C4-2B (cell line): ENCODE data around the gene DLG2.

Source experiments
- CTCF ChIP-seq: fragments of 450-650 bp; conservative IDR thresholded peaks from 2 replicates; pipeline ENCODE4 v1.5.1; 2017; ENCODE audit warnings: mild to moderate bottlenecking
- ZFX ChIP-seq: fragments of 450-650 bp; IDR thresholded peaks from 2 replicates; pipeline ENCODE4 v1.6.1; 2017

GRCh38 chr11:84232511-84232910 lies 1394.6 kb downstream of the DLG2 start:
- TF ChIP-seq CTCF (no peak), ZFX (no peak)
